Trophoblast cell (in vitro differentiated cells and primary cell): Measurements from ENCODE around the gene SLC47A2.

ENCODE experiments used
- DNase-seq, 2 donors: peaks; one replicate each; pipeline ENCODE4 v3.0.0-alpha.2; 2016
- H2AFZ ChIP-seq: 2 replicates; pipeline ENCODE4 v1.6.1; 2013; ENCODE audit warnings: low read length, moderate library complexity, mild to moderate bottlenecking; ENCODE audit not compliant: insufficient read depth, poor library complexity
- H2AK5ac ChIP-seq: 2 replicates; pipeline ENCODE4 v1.6.1; 2013; ENCODE audit warnings: mild to moderate bottlenecking, low read length
- H2BK120ac ChIP-seq: 2 replicates; pipeline ENCODE4 v1.6.1; 2013; ENCODE audit warnings: low read length, mild to moderate bottlenecking, moderate library complexity; ENCODE audit not compliant: insufficient read depth, poor library complexity
- H2BK12ac ChIP-seq: 2 replicates; pipeline ENCODE4 v1.6.1; 2013; ENCODE audit warnings: mild to moderate bottlenecking, low read length, moderate library complexity
- H2BK5ac ChIP-seq: 2 replicates; pipeline ENCODE4 v1.6.1; 2013; ENCODE audit warnings: low read length, low read depth, moderate library complexity, mild to moderate bottlenecking; ENCODE audit not compliant: poor library complexity
- H3K14ac ChIP-seq: 2 replicates; pipeline ENCODE4 v1.6.1; 2013; ENCODE audit warnings: mild to moderate bottlenecking, low read length
- H3K18ac ChIP-seq: 2 replicates; pipeline ENCODE4 v1.6.1; 2013; ENCODE audit warnings: mild to moderate bottlenecking, low read length
- H3K23ac ChIP-seq: 2 replicates; pipeline ENCODE4 v1.6.1; 2013; ENCODE audit warnings: low read length
- H3K27ac ChIP-seq: 2 replicates; pipeline ENCODE4 v1.5.1; 2013; ENCODE audit warnings: low read depth, mild to moderate bottlenecking, inconsistent platforms, low read length, moderate library complexity
- H3K27me3 ChIP-seq: 2 replicates; pipeline ENCODE4 v1.6.1; 2013; ENCODE audit warnings: inconsistent platforms, mild to moderate bottlenecking, low read length, moderate library complexity; ENCODE audit not compliant: insufficient read depth
- H3K36me3 ChIP-seq, 2 experiments: 1 replicate in 1 of 2; 2 replicates in 1 of 2; pipeline ENCODE4 v1.6.1; 2013; ENCODE audit warnings: low read length in 2 of 2, mild to moderate bottlenecking in 2 of 2, moderate library complexity in 1 of 2; ENCODE audit not compliant: insufficient read depth in 2 of 2, control insufficient read depth in 1 of 2
- H3K4ac ChIP-seq: 2 replicates; pipeline ENCODE4 v1.6.1; 2013; ENCODE audit warnings: low read depth, mild to moderate bottlenecking, low read length, moderate library complexity
- H3K4me1 ChIP-seq, 2 experiments: 1 replicate in 1 of 2; 2 replicates in 1 of 2; pipeline ENCODE4 v1.6.1; 2013; ENCODE audit warnings: low read length in 2 of 2, mild to moderate bottlenecking in 2 of 2, moderate library complexity in 1 of 2; ENCODE audit not compliant: insufficient read depth in 2 of 2, control insufficient read depth in 1 of 2
- H3K4me2 ChIP-seq: 2 replicates; pipeline ENCODE4 v1.6.1; 2013; ENCODE audit warnings: inconsistent platforms, mild to moderate bottlenecking, low read length, moderate library complexity
- H3K4me3 ChIP-seq: 2 replicates; pipeline ENCODE4 v1.5.1; 2013; ENCODE audit warnings: mild to moderate bottlenecking, low read depth, low read length, inconsistent platforms
- H3K79me1 ChIP-seq: one replicate; pipeline ENCODE4 v1.6.1; 2013; ENCODE audit warnings: low read length
- H3K79me2 ChIP-seq: 2 replicates; pipeline ENCODE4 v1.6.1; 2013; ENCODE audit warnings: low read length, mild to moderate bottlenecking; ENCODE audit not compliant: control insufficient read depth, insufficient read depth, poor library complexity
- H3K9ac ChIP-seq: 2 replicates; pipeline ENCODE4 v1.6.1; 2013; ENCODE audit warnings: mild to moderate bottlenecking, low read length
- H3K9me3 ChIP-seq: 2 replicates; pipeline ENCODE4 v1.6.1; 2013; ENCODE audit warnings: low read depth, mild to moderate bottlenecking, control low read depth, inconsistent platforms, low read length; ENCODE audit not compliant: insufficient read depth
- H4K12ac ChIP-seq: 2 replicates; pipeline ENCODE4 v1.6.1; 2013; ENCODE audit warnings: low read depth, mild to moderate bottlenecking, low read length, moderate library complexity
- H4K8ac ChIP-seq: 2 replicates; pipeline ENCODE4 v1.6.1; 2013; ENCODE audit warnings: low read depth, mild to moderate bottlenecking, low read length, moderate library complexity
- H4K91ac ChIP-seq: one replicate; pipeline ENCODE4 v1.6.1; 2013; ENCODE audit warnings: low read depth, mild to moderate bottlenecking, low read length, moderate library complexity
- WGBS: extraction: QIAGEN DNeasy Blood & Tissue Kit; methylation state at CpG from one replicate; pipeline ENCODE4 v1.1.7; 2013; ENCODE audit warnings: missing lambda C conversion rate; ENCODE audit not compliant: insufficient read length, insufficient coverage; ENCODE audit errors: extremely low coverage; 5-methylcytosine and 5-hydroxymethylcytosine counted together

SLC47A2 gene

GRCh38 chr17:19748807-19749193 is 32.4 kb upstream of the SLC47A2 start:
- Histone ChIP-seq H3K27me3 (no peaks in the 10 kb centered on the region), H3K4ac (no peak overlapping the region), H3K4me3 (no peak overlapping the region), H2BK12ac (no peak overlapping the region), H3K14ac (no peak overlapping the region), H2BK120ac (no peak overlapping the region), H2BK5ac (no peak overlapping the region), H3K4me2 (no peak overlapping the region), H3K4me1 (peaks cover 0 to 4% of the 10 kb centered on the region in 2 experiments), H4K12ac (no peak overlapping the region), H3K9ac (no peak overlapping the region), H3K36me3 (no peaks in the 10 kb centered on the region), H3K79me1 (peaks cover 2% of the 10 kb centered on the region), H2AFZ (no peak overlapping the region), H3K79me2 (no peaks in the 10 kb centered on the region), H4K8ac (no peak overlapping the region), H3K23ac (no peak overlapping the region), H2AK5ac (no peak overlapping the region), H3K27ac (no peak overlapping the region), H3K18ac (no peak overlapping the region), H4K91ac (no peak overlapping the region), H3K9me3 (peaks cover 6% of the 10 kb centered on the region)
- WGBS = no CpG with 5 or more reads among the region's 13 CpGs
- DNase-seq = no peak

- no peak within 1 kb of the TSS for H3K4me3 ChIP-seq
- no peak within 1 kb of the TSS for H3K27ac ChIP-seq
- H2AFZ ChIP-seq = no peak within 1 kb of the TSS
- no peak within 1 kb of the TSS for H3K4me2 ChIP-seq
- H4K8ac ChIP-seq = no peak within 1 kb of the TSS
- H2AK5ac ChIP-seq = no peak within 1 kb of the TSS
- H3K79me1 ChIP-seq = peaks cover 2% of the 10 kb centered on the region
- H3K79me2 ChIP-seq = no peaks in the 10 kb centered on the region
- H4K12ac ChIP-seq = no peak within 1 kb of the TSS
- no peak for DNase-seq
- H3K36me3 ChIP-seq = no peaks in the 10 kb centered on the region
- H2BK120ac ChIP-seq = no peak within 1 kb of the TSS
- H3K23ac ChIP-seq = no peak within 1 kb of the TSS
- H3K14ac ChIP-seq = no peak within 1 kb of the TSS
- no peak within 1 kb of the TSS for H3K9ac ChIP-seq
- no peak within 1 kb of the TSS for H2BK12ac ChIP-seq
- H3K4me1 ChIP-seq = peaks cover 0 to 4% of the 10 kb centered on the region in 2 experiments
- peaks cover 6% of the 10 kb centered on the region for H3K9me3 ChIP-seq
- no CpG with 5 or more reads among the region's 25 CpGs for WGBS
- no peak within 1 kb of the TSS for H3K18ac ChIP-seq
- no peak within 1 kb of the TSS for H3K4ac ChIP-seq
- H4K91ac ChIP-seq = no peak within 1 kb of the TSS
- H3K27me3 ChIP-seq = no peaks in the 10 kb centered on the region
- no peak within 1 kb of the TSS for H2BK5ac ChIP-seq
Measured at GRCh38 chr17:19747829-19748806, 31.7 kb upstream of the SLC47A2 start, which contains the start of gene ALDH3A1. Gene ALDH3A1, minus strand, starts transcription at chr17:19748298. Its CDS starts 3,169 bp downstream, at chr17:19745129.

GRCh38 chr17:19747159-19747719 is 30.9 kb upstream of the SLC47A2 start:
- Histone ChIP-seq H4K91ac (no peak overlapping the region), H3K36me3 (no peaks in the 10 kb centered on the region), H3K27me3 (no peaks in the 10 kb centered on the region), H3K14ac (no peak overlapping the region), H3K4ac (no peak overlapping the region), H2AK5ac (no peak overlapping the region), H2BK12ac (no peak overlapping the region), H3K4me3 (no peak overlapping the region), H3K9me3 (peaks cover 6% of the 10 kb centered on the region), H3K27ac (no peak overlapping the region), H4K12ac (no peak overlapping the region), H4K8ac (no peak overlapping the region), H3K23ac (no peak overlapping the region), H2AFZ (no peak overlapping the region), H3K4me1 (peaks cover 0 to 4% of the 10 kb centered on the region in 2 experiments), H3K79me2 (no peaks in the 10 kb centered on the region), H3K18ac (no peak overlapping the region), H3K4me2 (no peak overlapping the region), H2BK5ac (no peak overlapping the region), H2BK120ac (no peak overlapping the region), H3K9ac (no peak overlapping the region), H3K79me1 (peaks cover 2% of the 10 kb centered on the region)
- no peak for DNase-seq
- no CpG with 5 or more reads among the region's 13 CpGs for WGBS

- Histone ChIP-seq H3K4me3 (no peak overlapping the region), H2BK5ac (no peak overlapping the region), H3K4me1 (peaks cover 0 to 4% of the 10 kb centered on the region in 2 experiments), H3K79me2 (no peaks in the 10 kb centered on the region), H3K23ac (no peak overlapping the region), H3K9me3 (peaks cover 6% of the 10 kb centered on the region), H2AK5ac (no peak overlapping the region), H4K12ac (no peak overlapping the region), H3K18ac (no peak overlapping the region), H4K8ac (no peak overlapping the region), H3K79me1 (peaks cover 2% of the 10 kb centered on the region), H3K27ac (no peak overlapping the region), H3K9ac (no peak overlapping the region), H3K27me3 (no peaks in the 10 kb centered on the region), H2AFZ (no peak overlapping the region), H2BK120ac (no peak overlapping the region), H3K36me3 (no peaks in the 10 kb centered on the region), H4K91ac (no peak overlapping the region), H3K4me2 (no peak overlapping the region), H2BK12ac (no peak overlapping the region), H3K14ac (no peak overlapping the region), H3K4ac (no peak overlapping the region)
- no CpG with 5 or more reads among the region's 20 CpGs for WGBS
- no peak for DNase-seq
Measured at GRCh38 chr17:19746517-19746916, 30.1 kb upstream of the SLC47A2 start.
